ENCODE measurements around the gene SAAL1.
A peak's percentile ranks its signal among the peaks of the same experiment; 100 is the strongest.
"Not testable (repeated sequence)": the region's sequence is repeated elsewhere in the genome, so short reads cannot be mapped to it uniquely, and the experiment has no call there.

Gene SAAL1, protein sequence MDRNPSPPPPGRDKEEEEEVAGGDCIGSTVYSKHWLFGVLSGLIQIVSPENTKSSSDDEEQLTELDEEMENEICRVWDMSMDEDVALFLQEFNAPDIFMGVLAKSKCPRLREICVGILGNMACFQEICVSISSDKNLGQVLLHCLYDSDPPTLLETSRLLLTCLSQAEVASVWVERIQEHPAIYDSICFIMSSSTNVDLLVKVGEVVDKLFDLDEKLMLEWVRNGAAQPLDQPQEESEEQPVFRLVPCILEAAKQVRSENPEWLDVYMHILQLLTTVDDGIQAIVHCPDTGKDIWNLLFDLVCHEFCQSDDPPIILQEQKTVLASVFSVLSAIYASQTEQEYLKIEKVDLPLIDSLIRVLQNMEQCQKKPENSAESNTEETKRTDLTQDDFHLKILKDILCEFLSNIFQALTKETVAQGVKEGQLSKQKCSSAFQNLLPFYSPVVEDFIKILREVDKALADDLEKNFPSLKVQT

GRCh38 chr11:18105802-18106574, at the start of gene SAAL1:
TSS of gene SAAL1 (minus strand) at chr11:18106082. CDS start at chr11:18106041, 41 bp downstream.
- peak; percentile 91 for DNase-seq

DNA sequence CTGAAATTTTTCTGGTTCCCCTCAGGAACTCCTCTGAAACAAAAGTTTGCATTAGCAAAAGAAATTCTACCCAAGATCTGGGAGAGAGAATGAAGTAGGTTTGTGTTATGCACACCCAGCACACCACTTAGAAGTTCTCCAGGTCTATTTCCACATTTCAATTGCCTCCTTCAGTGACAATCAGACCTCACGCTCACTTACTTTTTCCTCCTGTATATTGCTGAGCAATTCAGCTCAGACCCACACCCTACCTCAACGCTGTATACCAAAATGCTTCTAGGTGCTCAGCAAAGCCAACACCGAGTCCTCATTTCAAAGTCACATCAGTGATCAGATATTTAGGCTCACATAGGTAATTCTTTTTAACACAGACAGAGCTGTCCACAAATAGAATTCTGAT, 45.7 kb upstream of the SAAL1 start:
- DNase-seq, result no peak

DNA sequence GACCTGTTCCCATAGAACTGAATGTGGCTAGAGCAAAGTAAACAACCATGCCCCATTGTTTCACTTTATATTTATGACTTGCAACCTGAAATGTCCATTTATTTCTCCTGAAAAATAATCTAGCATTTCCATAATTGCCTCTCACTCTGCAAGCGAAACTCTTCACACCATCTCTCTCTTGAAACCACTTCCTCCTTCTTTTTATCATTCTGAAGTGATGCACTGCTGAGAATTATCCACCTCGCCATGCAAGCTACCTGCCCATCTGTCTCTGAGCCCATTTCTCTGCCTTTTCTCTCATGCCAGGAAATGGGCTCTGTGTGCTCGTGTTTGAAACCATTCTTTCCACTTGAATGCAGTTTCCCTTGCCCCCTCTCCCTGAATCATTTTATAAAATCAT, 40.0 kb upstream of the SAAL1 start:
- no peak for DNase-seq

- no peak for DNase-seq
Observed at GRCh38 chr11:18145025-18145424, 39.1 kb upstream of the SAAL1 start.

- no peak for DNase-seq
Observed at GRCh38 chr11:18144243-18144642, 38.4 kb upstream of the SAAL1 start.

- no peak for DNase-seq
Observed at GRCh38 chr11:18140145-18140544, 34.3 kb upstream of the SAAL1 start.

DNA sequence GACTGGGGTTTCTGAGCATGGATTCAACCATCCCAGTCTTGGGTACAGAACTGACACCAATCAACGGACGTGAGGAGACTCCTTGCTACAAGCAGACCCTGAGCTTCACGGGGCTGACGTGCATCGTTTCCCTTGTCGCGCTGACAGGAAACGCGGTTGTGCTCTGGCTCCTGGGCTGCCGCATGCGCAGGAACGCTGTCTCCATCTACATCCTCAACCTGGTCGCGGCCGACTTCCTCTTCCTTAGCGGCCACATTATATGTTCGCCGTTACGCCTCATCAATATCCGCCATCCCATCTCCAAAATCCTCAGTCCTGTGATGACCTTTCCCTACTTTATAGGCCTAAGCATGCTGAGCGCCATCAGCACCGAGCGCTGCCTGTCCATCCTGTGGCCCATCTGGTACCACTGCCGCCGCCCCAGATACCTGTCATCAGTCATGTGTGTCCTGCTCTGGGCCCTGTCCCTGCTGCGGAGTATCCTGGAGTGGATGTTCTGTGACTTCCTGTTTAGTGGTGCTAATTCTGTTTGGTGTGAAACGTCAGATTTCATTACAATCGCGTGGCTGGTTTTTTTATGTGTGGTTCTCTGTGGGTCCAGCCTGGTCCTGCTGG, 31.4 kb upstream of the SAAL1 start:
- DNase-seq, result no peak

GRCh38 chr11:18135308-18135707, 29.4 kb upstream of the SAAL1 start:
- no peak for DNase-seq

GRCh38 chr11:18132341-18132740, 26.5 kb upstream of the SAAL1 start, which contains the start of gene MRGPRX3:
TSS of gene MRGPRX3 (plus strand) at chr11:18132571. CDS start at chr11:18137203, 4,632 bp downstream.
- DNase-seq, result no peak

DNA sequence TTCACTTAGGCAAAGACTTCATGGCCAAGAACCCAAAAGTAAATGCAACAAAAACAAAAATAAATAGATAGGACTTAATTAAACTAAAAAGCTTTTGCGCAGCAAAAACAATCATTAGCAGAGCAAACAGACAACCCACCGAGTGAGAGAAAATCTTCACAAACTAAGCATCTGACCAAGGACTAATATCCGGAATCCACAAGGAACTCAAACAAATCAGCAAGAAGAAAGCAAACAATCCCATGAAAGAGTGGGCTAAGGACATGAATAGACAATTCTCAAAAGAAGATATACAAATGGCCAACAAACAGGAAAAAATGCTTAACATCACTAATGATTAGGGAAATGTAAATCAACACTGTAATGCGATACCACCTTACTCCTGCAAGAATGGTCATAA, 25.2 kb upstream of the SAAL1 start:
- DNase-seq, result not testable (repeated sequence)

GRCh38 chr11:18121331-18121828, 15.5 kb upstream of the SAAL1 start:
- DNase-seq, result not testable (repeated sequence)

DNA sequence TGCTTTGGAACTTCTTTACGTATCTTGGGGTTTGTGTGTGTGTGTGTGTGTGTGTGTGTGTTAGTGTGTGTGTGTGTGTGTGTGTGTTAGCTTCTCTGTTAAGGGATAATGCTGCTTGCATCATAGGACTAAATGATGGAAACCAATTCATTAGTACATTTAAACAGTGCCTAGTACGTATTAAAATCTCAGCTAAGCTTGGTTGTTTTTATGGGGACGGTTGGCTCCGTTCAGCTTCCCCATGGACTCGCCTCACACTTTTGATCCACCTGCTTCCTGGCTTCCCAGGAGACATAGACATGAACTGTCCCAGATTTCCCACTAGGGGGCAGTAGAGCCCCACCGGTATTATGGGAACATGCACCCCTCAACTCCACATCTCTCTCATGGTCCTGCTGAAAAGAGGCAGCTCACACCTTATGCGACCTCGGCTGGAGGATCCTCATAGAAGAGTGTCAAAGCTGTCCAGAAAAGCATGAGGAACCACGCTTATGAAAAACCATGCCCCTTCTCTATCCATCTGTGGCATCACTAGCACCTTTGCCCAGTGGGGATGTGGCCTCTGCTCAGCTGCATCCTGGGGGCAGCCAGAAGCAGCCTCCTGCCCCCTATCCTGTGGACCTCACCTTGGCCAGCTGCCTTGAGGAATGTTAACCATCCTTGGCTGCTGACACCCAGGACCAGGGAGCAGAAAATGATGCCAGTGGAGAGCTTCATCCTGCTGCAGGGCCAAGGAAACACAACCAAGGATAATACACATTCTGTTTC, 9.7 kb upstream of the SAAL1 start:
- peak; percentile 82 for DNase-seq

DNA sequence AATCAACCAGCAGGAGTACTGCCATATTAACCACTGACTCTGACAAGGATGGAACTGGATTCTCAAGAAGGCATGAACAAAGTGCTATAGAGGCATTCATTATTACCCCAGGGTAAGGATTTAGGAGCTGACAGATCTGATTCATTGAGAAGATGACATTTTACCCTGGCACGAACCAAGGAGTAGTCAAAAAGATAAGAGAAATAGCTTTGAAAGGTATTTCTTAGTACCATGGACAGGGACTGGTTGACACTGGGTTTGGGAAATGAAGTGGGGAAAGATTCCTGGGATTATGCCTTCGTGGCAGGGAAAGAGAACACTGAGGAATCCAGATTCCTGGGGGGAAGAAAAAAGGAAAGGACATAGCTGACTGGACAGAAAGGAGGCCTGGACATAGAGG, 5.1 kb upstream of the SAAL1 start:
- DNase-seq, result no peak

DNA sequence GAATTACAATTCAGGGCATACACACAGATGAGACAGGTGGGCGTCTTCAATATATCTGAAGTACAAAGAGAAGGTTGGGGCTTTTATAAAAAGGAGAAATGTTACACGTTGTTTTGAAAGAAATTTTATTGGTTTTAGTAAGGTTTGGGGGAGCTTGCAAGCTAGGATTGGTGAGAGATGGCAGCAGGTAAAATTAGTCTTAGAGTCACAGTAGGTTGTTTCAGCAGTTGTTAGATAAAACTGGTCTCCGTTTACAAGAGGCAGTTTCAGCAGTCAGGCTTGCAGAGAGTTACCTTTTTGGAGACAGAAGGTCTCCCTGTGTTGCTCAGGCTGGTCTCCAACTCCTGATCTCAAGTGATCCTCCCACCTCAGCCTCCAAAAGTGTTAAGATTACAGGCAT, 2.4 kb upstream of the SAAL1 start:
- no peak for DNase-seq

DNA sequence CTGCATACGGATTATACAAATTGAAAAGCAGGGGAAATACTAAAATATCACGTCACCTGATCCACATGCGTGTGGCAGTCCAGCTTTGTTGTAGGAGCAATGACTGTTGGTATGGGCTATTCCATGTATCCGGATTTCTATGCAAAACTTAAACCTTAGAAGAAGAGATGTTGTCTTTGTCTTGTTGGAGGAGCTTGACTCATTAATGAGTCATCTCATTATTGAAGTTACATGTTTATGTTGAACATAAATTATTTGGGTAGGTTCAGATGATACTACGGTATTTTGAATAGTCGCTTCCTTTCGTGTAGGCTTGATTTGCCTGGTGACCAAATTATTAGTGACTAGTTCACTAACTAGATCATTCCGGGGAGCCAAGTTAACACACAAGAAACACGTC, 806 bp upstream of the SAAL1 start:
- DNase-seq, result no peak

DNA sequence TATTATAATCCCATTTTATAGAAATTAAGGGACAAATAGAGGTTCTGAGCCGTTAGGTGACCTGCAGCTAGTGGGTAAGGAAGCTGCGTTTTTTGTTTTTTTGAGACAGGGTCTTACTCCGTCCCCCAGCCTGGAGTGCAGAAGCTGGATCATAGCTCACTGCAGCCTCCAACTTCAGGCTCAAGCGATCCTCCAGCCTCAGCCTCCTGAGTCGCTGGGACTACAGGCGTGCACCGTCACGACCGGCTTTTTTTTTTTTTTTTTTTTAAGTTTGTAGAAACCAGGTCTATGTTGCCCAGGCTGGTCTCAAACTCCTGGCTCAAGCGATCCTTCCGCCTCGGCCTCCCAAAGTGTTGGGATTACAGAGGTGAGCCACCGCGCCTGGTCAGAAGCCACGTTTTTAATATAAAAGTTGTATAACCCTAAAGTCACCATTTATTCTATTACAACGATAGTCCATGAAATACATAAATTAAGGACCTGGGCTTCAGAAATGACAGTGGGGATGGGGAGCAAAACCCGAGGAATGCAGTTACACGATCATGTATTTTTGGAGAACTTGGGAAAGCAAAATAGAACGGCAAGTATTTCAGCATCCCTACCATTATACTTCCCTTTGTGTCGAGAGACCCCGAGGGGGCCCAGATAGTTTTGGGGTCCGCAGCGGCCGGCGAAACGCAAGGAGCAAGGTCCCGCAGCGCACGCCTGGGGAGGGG, 638 bp downstream of the SAAL1 start:
- no peak for DNase-seq

DNA sequence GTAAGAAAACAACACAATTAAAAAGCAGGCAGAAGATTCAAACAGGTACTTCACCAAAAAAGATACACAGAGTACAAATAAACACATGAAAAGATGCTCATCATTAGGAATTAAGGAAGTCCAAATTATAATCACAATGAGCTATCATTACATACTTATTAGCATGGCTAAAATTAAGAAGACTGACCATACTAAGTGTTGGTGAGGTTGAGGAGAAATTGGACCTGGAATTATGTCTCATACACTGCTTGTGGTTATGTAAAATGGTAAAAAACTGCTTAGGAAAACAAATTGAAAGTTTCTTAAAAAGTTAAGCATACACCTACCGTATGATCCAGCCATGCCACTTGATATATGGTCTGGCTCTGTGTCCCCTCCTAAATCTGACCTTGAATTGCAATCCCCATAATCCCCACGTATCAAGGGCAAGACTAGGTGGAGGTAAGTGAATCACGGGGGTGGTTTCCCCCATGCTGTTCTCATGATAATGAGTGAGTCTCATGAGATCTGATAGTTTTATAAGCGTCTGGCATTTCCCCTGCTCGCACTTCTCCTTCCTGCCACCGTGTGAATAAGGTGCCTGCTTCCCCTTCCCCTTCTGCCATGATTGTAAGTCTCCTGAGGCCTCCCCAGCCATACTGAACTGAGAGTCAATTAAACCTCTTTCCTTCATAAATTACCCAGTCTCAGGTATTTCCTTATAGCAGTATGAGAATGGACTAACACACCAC, 4.8 kb downstream of the SAAL1 start:
- DNase-seq, result no peak

GRCh38 chr11:18093959-18094358, 11.9 kb downstream of the SAAL1 start:
- no peak for DNase-seq

DNA sequence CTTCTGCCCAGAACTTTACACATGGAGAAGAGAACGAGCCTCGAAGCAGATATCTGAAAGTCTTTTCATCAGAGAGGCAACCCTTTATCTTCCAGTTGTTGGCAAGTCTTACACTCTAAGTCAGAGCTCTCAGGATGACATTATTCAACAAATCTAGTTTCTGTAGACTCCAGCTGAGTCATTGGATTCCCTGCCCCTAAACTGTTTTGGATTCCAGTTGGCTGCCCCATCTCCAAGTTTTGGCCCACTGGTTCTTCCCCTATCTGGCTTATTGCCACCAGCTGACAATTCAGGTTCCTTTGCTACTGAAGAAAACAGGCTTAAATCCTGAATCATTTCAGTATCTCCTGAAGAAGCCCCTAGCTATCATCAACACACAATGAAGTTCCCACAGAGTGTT, 14.2 kb downstream of the SAAL1 start:
- no peak for DNase-seq

- DNase-seq, result no peak
Observed at GRCh38 chr11:18088966-18089365, 16.9 kb downstream of the SAAL1 start.

DNA sequence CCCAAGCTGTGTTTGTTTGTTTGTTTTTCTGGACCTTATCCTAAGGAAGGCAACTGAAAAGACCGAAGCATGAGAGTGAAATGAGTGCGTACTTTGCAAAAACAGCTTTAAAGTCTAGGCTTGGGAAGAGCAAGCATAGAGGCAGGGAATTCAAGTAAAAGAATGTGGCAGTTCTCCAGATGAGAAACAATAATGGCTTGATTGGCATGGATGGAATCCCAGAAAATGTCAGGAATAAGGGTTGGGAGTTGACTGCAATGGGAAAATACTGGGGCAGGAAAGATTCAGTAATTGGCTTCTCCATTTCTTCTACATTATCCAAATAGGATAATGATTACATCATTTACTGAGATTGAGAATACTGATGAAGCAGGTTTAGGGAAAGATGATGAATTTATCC, 17.5 kb downstream of the SAAL1 start:
- DNase-seq, result no peak
